Coronary artery (tissue), 2 donors: ENCODE measurements around the gene PPP3CA.

Experiments
- DNase-seq: peaks from one replicate; pipeline ENCODE4 v3.0.0-alpha.2; 2017; ENCODE audit warnings: low spot score
- H3K27ac ChIP-seq, 2 donors: fragments of 200-600 bp; sonication (generic); one replicate each; pipeline ENCODE4 v1.5.1; 2016 to 2019
- H3K4me3 ChIP-seq: fragments of 200-600 bp; sonication (generic); 2 replicates; pipeline ENCODE4 v1.5.1; 2016; ENCODE audit warnings: mild to moderate bottlenecking, moderate library complexity
- CTCF ChIP-seq: fragments of 200-600 bp; sonication (generic); IDR thresholded peaks from one replicate; pipeline ENCODE4 v1.5.1; 2019; ENCODE audit warnings: antibody characterized with exemption

The PPP3CA gene

GRCh38 chr4:100981447-100982204 is 365.7 kb downstream of the PPP3CA start:
- peak overlapping the region in 1 of 2 donors; percentile 69 for H3K27ac ChIP-seq
- no peak overlapping the region for H3K4me3 ChIP-seq
- no peak for DNase-seq
- TF ChIP-seq CTCF: no peak

GRCh38 chr4:100979736-100980135 is 367.6 kb downstream of the PPP3CA start:
- no peak overlapping the region for H3K27ac ChIP-seq
- H3K4me3 ChIP-seq: no peak overlapping the region
- DNase-seq: no peak
- no peak for TF ChIP-seq CTCF

GRCh38 chr4:100977746-100978397 is 369.5 kb downstream of the PPP3CA start:
- no peak for DNase-seq
- TF ChIP-seq CTCF: no peak
- H3K4me3 ChIP-seq: no peak overlapping the region
- no peak overlapping the region for H3K27ac ChIP-seq

- H3K4me3 ChIP-seq: no peak overlapping the region
- no peak for TF ChIP-seq CTCF
- no peak for DNase-seq
- no peak overlapping the region for H3K27ac ChIP-seq
Measured at GRCh38 chr4:100977274-100977673, 370.1 kb downstream of the PPP3CA start.
